8988T (cell line): Measurements from ENCODE around the gene RAB20.

ENCODE experiments used
- DNase-seq: peaks from one replicate; pipeline ENCODE4 v3.0.0; 2011

RAB20 gene

DNA sequence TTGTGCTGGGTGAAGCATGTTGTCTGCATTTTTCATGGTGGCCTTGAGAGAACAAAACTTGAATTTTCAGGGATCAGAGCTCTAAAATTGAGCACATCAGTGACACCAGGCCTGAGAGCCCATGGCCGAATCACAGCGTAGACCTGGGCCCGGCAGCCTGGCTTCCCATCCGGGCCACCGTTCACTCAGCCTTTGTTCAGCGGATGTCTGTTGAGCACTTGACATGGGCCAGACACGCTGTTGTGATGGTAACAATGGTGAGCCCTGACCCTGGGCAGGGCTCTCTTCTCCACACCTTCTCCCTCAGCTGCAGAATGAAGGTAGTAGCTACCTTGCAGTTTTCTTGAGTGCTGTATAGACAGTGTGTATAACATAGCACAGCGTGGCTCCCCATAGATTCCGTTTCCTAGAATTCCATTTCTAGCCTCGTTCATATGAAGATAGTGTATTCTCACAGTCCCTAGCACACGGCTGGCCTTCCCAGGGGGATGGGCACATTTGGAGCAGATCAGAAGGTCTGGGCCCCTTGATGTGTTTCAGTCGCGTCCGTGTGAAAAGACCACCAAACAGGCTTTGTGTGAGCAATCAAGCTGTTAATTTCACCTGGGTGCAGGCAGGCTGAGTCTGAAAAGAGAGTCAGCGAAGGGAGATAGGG, 75.3 kb downstream of the RAB20 start:
- DNase-seq, result no peak

DNA sequence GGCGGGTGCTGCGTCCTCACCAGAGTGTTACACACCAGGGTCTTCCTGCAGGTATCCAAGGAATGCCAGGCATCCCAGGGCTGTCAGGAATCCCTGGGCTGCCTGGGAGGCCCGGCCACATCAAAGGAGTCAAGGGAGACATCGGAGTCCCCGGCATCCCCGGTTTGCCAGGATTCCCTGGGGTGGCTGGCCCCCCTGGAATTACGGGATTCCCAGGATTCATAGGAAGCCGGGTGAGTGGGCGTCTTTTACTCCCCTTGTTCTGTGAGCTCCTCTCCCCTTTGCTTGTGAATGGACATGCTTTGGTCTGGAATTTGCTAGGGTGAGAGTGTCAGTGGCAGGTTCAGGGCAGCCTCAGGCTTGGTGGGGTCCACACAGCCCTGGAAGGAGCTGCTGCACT, 75.9 kb downstream of the RAB20 start:
- DNase-seq, result peak; percentile 98

DNA sequence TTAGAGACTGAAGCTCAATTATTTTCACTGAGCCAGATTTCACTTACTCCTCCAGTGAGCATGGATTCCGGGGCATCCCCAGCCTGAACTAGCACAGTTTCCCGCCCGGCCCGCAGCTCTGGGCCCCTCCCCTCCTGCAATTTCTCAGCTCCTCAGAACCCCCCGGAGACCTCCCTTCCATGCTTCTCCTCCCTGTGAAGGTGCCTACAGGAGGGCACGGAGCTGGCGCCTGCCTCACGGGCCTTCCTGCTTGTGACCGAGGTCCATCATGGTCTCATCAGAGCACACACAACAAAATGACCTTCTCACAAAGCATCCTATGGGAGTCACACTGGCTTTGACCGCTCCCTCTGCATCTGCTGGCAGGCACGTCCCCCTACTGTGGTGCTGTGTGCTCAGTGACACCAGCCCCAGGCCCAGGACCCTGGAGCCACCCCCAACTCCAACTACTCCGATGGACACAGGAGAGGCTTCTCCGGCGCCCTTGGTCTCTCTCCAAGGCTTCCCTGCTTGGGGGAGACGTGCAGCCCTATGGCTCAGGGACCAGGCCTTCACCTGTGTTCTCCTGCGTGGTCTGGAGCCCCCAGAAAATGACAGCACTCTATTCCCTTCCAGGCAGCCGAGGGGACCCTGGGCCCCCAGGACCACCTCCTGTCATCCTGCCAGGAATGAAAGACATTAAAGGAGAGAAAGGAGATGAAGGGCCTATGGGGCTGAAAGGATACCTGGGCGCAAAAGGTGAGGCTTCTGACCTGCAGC, 77.1 kb downstream of the RAB20 start:
- no peak for DNase-seq

DNA sequence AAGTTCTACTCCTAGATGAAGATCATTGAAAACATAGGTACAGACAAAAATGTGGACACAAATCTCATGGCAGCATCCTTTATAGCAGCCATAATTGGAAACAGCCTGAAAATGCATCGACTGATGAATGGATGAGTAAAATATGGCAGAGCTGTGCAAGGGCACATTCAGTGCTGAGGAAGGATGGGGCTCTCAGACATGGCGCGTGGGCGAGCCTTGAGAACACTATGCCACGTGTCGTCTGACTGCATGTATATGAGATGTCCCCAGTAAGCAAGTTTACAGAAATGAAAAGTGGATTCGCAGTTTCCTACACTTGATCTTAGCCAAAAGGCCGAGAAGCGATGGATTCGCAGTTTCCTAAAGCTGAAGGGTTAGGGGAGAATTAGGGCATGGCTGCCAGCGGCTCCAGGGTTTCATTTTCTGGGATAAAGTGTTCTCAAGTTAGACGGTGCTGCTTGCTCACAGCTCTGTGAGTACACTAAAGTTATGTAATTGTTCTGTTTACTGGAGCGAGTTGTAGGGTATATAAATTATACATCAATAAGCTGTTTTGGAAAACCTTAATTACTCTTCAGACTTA, 78.0 kb downstream of the RAB20 start:
- no peak for DNase-seq

DNA sequence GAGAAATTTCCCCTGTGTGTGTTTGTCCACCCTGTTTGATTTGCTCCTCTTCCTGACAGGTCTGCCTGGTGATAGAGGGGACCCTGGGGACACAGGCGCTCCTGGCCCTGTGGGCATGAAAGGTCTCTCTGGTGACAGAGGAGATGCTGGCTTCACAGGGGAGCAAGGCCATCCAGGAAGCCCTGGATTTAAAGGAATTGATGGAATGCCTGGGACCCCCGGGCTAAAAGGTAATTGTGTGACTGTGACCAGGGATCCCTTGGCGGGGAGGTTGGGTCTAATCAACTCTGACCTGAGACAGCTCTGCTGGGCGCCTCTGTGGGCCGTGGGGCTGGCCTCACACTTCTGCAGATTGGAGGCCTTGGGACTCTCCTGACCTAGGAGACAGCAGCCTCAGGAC, 81.4 kb downstream of the RAB20 start:
- no peak for DNase-seq

DNA sequence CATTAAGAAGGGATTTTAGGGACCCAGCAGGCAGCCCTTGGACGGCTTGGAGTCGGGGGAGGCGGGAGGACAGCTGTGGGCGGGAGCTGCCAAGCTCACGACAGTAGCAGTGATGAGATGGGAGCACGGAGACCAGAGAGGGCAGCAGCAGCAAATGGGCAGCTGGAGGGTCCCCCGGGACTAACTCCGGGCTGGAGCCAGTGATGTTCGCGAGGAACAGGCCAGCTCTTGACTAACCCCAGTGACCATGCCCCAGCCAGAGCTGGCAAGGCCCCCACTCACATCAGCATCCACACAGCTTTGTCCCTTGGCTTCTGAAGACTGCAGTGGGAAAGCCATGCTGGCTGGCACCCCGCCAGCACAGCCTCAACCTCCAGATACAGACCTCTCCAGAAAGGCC, 81.9 kb downstream of the RAB20 start:
- no peak for DNase-seq

DNA sequence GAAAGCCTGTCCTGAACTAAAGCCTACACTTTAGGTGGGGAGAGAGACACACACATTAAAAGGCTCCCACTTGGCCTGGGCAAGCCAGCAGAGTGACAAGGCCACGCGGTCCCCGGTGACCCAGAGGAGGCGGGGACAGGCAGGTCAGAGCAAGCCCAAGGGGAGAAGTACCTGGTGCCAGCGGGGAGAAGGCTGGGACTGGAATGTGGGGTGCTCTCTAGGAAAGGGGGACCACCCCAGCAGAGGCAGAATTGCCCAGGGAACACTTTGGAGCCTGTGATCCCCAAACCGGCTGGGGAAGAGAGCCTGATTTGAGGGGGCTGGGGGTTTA, 82.3 kb downstream of the RAB20 start:
- DNase-seq, result no peak

DNA sequence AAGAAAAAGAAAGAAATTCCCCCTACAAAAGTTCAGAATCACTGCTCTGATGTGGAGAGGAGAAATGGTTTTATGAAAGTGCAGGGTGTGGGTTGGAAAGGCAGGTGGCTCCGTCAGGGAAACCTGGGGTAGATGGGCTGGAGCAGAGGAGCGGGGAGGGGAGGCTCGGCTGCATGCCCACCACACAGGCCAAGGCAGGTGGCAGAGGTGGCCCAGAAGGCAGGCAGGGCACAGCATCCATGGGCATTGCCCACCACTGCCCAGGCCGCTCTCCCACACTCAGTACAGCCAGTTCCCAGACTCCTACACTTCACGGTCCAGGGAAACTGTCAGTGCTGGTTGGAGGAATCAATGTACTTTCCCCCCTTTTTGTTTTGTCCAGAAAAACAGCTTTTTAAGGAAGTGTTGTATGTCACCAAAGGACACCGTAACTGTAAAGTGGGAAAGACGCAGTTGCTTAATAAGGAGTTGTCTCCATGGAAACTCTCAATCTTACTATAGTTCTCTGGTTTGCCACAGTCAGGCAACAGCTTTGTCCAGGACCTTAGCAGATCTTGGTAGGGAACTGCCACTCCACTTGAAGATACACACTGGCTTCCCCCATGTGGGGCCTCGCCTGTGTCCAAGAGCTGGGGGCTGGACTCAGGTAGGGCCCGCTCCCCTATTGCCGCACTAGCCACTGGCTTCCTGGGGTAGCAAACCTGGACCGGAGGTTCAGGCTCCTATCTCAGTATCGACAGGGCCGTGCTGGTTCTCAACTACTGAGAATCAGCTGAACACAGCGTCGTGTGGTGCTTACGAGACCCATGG, 82.9 kb downstream of the RAB20 start:
- DNase-seq, result no peak

DNA sequence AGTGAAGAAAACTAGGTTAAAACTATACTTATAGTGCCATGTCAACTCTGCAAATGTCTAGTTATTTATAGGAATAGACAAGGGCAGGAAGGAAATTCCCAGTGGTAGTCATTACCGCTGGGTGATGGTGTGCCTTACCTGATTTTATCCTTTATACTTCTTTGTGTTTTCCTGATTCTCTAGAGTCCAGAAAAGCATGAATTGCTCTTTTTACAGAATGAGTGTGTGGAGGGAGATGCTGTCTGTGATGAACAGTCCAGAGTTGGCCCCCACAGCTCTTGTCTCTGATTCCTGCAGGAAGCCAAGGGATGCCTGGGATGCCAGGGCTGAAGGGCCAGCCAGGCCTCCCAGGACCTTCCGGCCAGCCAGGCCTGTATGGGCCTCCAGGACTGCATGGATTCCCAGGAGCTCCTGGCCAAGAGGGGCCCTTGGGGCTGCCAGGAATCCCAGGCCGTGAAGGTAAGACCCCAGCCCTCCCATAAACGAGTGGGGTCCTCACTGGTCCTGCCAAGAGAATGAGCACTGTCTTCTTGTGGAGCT, 83.7 kb downstream of the RAB20 start:
- no peak for DNase-seq

DNA sequence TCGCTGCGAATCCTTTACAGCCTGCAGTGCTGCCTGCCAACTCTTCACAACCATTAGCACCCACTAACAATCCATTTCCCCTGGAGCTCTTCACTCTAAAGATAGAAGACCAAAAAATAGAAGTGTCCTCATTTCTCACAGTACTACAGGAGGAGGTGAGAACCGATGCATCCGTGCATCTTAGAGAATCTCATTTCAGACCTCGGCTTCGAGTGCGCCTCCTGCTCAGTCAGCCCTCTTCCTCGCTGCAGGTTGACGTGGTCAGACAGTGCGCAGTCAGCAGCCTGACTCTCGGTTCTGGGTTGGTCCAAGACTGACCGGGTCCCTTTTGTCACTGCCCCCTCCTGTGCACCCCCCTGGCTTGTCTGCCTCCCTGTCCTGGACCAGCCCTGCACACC, 85.3 kb downstream of the RAB20 start:
- no peak for DNase-seq

DNA sequence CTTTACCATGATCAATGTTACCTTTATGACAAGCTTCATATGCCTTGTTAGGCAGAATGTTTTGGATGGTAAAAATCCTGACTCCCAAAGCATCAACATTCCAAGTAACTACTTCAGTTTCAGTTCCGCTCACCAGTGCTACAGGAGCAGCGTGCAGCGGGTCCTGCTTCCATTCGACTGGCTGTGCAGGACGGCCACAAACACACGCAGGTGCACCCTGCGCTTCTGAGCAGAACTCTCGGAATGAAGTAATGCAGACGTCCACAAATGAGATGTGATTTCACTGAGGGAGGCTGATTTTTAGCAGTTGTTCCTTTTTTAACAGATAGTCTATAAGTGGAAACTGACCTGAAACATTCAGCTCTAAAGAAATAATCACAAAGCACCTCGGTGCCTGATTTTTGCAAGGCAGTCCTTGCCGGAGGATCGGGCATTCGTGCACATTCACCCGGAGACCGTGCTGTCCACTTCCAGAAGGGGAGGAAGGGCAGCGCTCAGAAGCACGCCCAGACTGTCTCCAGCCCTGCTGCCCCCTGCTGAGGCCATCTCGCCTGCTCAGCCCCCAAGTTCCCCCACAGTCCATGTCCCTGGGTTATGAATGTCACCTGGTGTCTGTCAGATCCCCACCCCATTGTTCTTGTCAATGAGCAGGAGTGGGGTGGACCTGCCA, 85.8 kb downstream of the RAB20 start:
- DNase-seq, result no peak

DNA sequence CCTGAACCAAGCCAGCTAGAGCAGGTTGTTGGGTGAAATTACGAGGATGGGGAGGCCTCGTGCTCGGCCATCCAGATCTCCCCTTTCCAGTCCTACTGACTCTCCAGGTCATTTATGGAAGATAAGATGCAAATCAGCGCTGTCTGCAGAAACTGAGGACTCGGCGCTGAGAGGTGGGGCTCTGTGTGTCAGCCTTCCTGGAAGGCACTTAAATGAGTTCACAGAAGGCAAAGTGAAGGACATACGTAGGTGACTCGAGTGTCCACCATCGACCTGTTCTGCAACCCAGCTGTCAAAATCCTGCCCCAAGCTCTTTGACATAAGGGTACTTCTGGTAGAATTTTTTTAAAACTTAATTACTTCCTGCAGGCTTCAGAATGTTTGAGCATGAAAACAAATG, 86.4 kb downstream of the RAB20 start:
- DNase-seq, result no peak

DNA sequence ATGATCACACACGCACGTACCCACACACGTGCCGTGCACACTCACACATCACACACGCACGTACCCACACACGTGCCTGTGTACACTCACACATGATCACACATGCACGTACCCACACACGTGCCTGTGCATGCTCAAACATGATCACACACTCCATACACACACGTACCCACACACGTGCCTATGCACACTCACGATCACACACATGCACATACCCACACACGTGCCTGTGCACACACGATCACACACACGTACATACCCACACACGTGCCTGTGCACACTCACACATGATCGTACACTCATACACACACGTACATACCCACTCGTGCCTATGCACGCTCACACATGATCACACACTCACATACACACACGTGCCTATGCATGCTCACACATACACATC, 86.8 kb downstream of the RAB20 start:
- no peak for DNase-seq
